Right renal pelvis (tissue), 4 donors: Measurements from ENCODE around the gene NEK7. TPM values are rescaled to one million over a fixed set of nuclear protein-coding genes. Genes with fewer than 3 reads are reported as not detected.
"Not testable (repeated sequence)": the region's sequence is repeated elsewhere in the genome, so short reads cannot be mapped to it uniquely, and the experiment has no call there.

Source experiments
- DNase-seq, 4 donors: peaks; one replicate each; pipeline ENCODE4 v3.0.0-alpha.2; 2013; ENCODE audit warnings: low read depth in 4 of 4, low spot score in 3 of 4, missing footprints in 1 of 4
- polyA plus RNA-seq, 4 donors: library from polyadenylated mRNA; unstranded; fragments of 120-200 nt; gene quantifications; one replicate each; pipeline ENCODE4 v1.2.1, GENCODE V29; 2013; ENCODE audit not compliant: insufficient read length in 4 of 4

The NEK7 gene
- polyA plus RNA-seq, 4 donors = 48.3 to 63.3 (median 58.3) TPM

- no peak for DNase-seq
Observed at GRCh38 chr1:198276241-198276640, 119.4 kb downstream of the NEK7 start.

GRCh38 chr1:198278943-198279342, 122.1 kb downstream of the NEK7 start:
- DNase-seq = no peak

- DNase-seq = no peak
Observed at GRCh38 chr1:198280080-198280479, 123.3 kb downstream of the NEK7 start.

- no peak for DNase-seq
Observed at GRCh38 chr1:198281911-198282310, 125.1 kb downstream of the NEK7 start.

GRCh38 chr1:198283222-198283621, 126.4 kb downstream of the NEK7 start:
- no peak for DNase-seq

GRCh38 chr1:198287916-198288315, 131.1 kb downstream of the NEK7 start:
- no peak for DNase-seq

- no peak for DNase-seq
Observed at GRCh38 chr1:198290089-198290683, 133.4 kb downstream of the NEK7 start.

GRCh38 chr1:198291036-198291435, 134.2 kb downstream of the NEK7 start:
- DNase-seq = no peak

GRCh38 chr1:198291924-198292323, 135.1 kb downstream of the NEK7 start:
- DNase-seq = no peak

- DNase-seq = no peak
Observed at GRCh38 chr1:198295225-198295624, 138.4 kb downstream of the NEK7 start.

- no peak for DNase-seq
Observed at GRCh38 chr1:198295971-198296370, 139.2 kb downstream of the NEK7 start.

GRCh38 chr1:198297281-198297680, 140.5 kb downstream of the NEK7 start:
- DNase-seq = no peak

GRCh38 chr1:198298640-198299039, 141.8 kb downstream of the NEK7 start:
- no peak for DNase-seq

- DNase-seq = no peak
Observed at GRCh38 chr1:198300451-198300850, 143.7 kb downstream of the NEK7 start.

- DNase-seq = no peak
Observed at GRCh38 chr1:198304431-198304830, 147.6 kb downstream of the NEK7 start.

GRCh38 chr1:198314817-198315216, 158.0 kb downstream of the NEK7 start:
- not testable (repeated sequence) for DNase-seq

- DNase-seq = not testable (repeated sequence)
Observed at GRCh38 chr1:198315331-198315730, 158.5 kb downstream of the NEK7 start.

GRCh38 chr1:198316546-198317100, 159.8 kb downstream of the NEK7 start:
- no peak for DNase-seq

GRCh38 chr1:198318085-198318484, 161.3 kb downstream of the NEK7 start:
- no peak for DNase-seq

- no peak for DNase-seq
Observed at GRCh38 chr1:198320759-198321158, 164.0 kb downstream of the NEK7 start.

- DNase-seq = no peak
Observed at GRCh38 chr1:198326232-198326631, 169.4 kb downstream of the NEK7 start.

- no peak for DNase-seq
Observed at GRCh38 chr1:198326915-198327314, 170.1 kb downstream of the NEK7 start.
